H1 (cell line): ENCODE results near the gene NLRP11. TPM values are rescaled to one million over a fixed set of nuclear protein-coding genes. Genes with fewer than 3 reads are reported as not detected.

Experiments used
- CTCF ChIA-PET: fragments of 300-600 bp; sonication (Branson Sonifier 250); formaldehyde crosslinking; loops from one replicate; lab custom pipeline; 2021; ENCODE audit not compliant: partially characterized antibody; lab: Charles Lee
- POLR2A ChIA-PET: fragments of 300-600 bp; sonication (Branson Sonifier 250); formaldehyde crosslinking; loops from one replicate; lab custom pipeline; 2021; ENCODE audit warnings: inconsistent platforms; ENCODE audit not compliant: partially characterized antibody; lab: Charles Lee
- DNase-seq, 2 experiments: peaks; one replicate each; pipeline versions ENCODE4 v3.0.0 to v3.0.0-alpha.2; 2010 to 2022; ENCODE audit warnings: low spot score in 2 of 2, low read depth in 1 of 2, mixed read lengths in 1 of 2
- FAIRE-seq: peaks from 2 replicates; lab custom pipeline; 2011; peaks lifted over from hg19 to GRCh38; lab: Jason Lieb, UNC
- H2AFZ ChIP-seq: 2 replicates; pipeline ENCODE4 v1.8.1; 2012; ENCODE audit warnings: low read length, inconsistent platforms
- H2AK5ac ChIP-seq: 2 replicates; pipeline ENCODE4 v1.6.1; 2013; ENCODE audit warnings: low read depth, low read length
- H2BK120ac ChIP-seq: replicated peaks from 2 replicates; pipeline ENCODE3; 2013; ENCODE audit warnings: low read depth, low read length, inconsistent platforms
- H2BK12ac ChIP-seq: 2 replicates; pipeline ENCODE4 v1.6.1; 2013; ENCODE audit warnings: low read depth, low read length
- H2BK15ac ChIP-seq: 2 replicates; pipeline ENCODE4 v1.6.1; 2013; ENCODE audit warnings: low read length
- H2BK20ac ChIP-seq: 2 replicates; pipeline ENCODE4 v1.6.1; 2013; ENCODE audit warnings: low read length
- H2BK5ac ChIP-seq: 2 replicates; pipeline ENCODE4 v1.6.1; 2013; ENCODE audit warnings: low read depth, low read length
- H3K14ac ChIP-seq: 2 replicates; pipeline ENCODE4 v1.6.1; 2013; ENCODE audit warnings: inconsistent platforms; ENCODE audit not compliant: insufficient read length
- H3K18ac ChIP-seq: 2 replicates; pipeline ENCODE4 v1.6.1; 2013; ENCODE audit warnings: low read length; ENCODE audit errors: extremely low read depth
- H3K23ac ChIP-seq: 2 replicates; pipeline ENCODE4 v1.6.1; 2013; ENCODE audit warnings: inconsistent platforms; ENCODE audit not compliant: insufficient read length
- H3K23me2 ChIP-seq: 2 replicates; pipeline ENCODE4 v1.6.1; 2013; ENCODE audit warnings: low read depth, low read length
- H3K27ac ChIP-seq: 2 replicates; pipeline ENCODE4 v1.6.1; 2011; ENCODE audit warnings: low read depth, low read length, inconsistent platforms
- H3K27me3 ChIP-seq, 4 experiments: replicated peaks in 1 of 4; 1 replicate in 1 of 4; 2 replicates in 3 of 4; pipeline versions ENCODE4 v1.6.1 to v1.8.1; 2011 to 2013; ENCODE audit warnings: low read length in 3 of 4, mild to moderate bottlenecking in 3 of 4, inconsistent platforms in 2 of 4, mixed read lengths in 2 of 4, moderate library complexity in 1 of 4; ENCODE audit not compliant: control insufficient read depth in 3 of 4, insufficient read depth in 3 of 4; ENCODE audit errors: extremely low read depth in 1 of 4
- H3K36me3 ChIP-seq, 4 experiments: 2 replicates each; pipeline versions ENCODE4 v1.6.1 to v1.8.1; 2011 to 2013; ENCODE audit warnings: mild to moderate bottlenecking in 4 of 4, low read length in 3 of 4, moderate library complexity in 2 of 4, control low read depth in 1 of 4, inconsistent platforms in 1 of 4; ENCODE audit not compliant: insufficient read depth in 4 of 4, control insufficient read depth in 2 of 4
- H3K4ac ChIP-seq: replicated peaks from 2 replicates; pipeline ENCODE3; 2013; ENCODE audit warnings: low read length, low read depth, mixed read lengths, inconsistent platforms; ENCODE audit not compliant: insufficient read length
- H3K4me1 ChIP-seq, 4 experiments: replicated peaks in 1 of 4; 1 replicate in 1 of 4; 2 replicates in 3 of 4; pipeline versions ENCODE4 v1.6.1 to v1.8.1; 2011 to 2013; ENCODE audit warnings: low read length in 3 of 4, inconsistent platforms in 2 of 4, mixed read lengths in 1 of 4; ENCODE audit not compliant: insufficient read depth in 4 of 4, control insufficient read depth in 3 of 4
- H3K4me2 ChIP-seq, 2 experiments: 2 replicates each; pipeline versions ENCODE4 v1.6.1 to v1.8.1; 2011 to 2013; ENCODE audit warnings: low read depth in 2 of 2, low read length in 2 of 2, control low read depth in 1 of 2, inconsistent platforms in 1 of 2, mild to moderate bottlenecking in 1 of 2; ENCODE audit not compliant: insufficient read depth in 1 of 2
- H3K4me3 ChIP-seq, 4 experiments: fragments of 200-600, 300-600 bp in 1 of 4; sonication (generic), shearing (Covaris generic), sonication (Bioruptor Twin) in 1 of 4; 2 replicates each; pipeline versions ENCODE4 v1.5.1 to v1.8.1; 2011 to 2016; ENCODE audit warnings: low read length in 4 of 4, low read depth in 3 of 4, control low read depth in 2 of 4, inconsistent platforms in 2 of 4, mild to moderate bottlenecking in 2 of 4, mixed read lengths in 1 of 4, moderate library complexity in 1 of 4; ENCODE audit not compliant: insufficient read depth in 2 of 4; ENCODE audit errors: extremely low read depth in 1 of 4
- H3K56ac ChIP-seq: replicated peaks from 2 replicates; pipeline ENCODE3; 2013; ENCODE audit warnings: low read depth, mild to moderate bottlenecking, mixed read lengths, low read length, inconsistent platforms; ENCODE audit not compliant: insufficient read length
- H3K79me1 ChIP-seq: 2 replicates; pipeline ENCODE4 v1.6.1; 2013; ENCODE audit warnings: low read depth, low read length, control low read depth
- H3K79me2 ChIP-seq, 2 experiments: 2 replicates each; pipeline versions ENCODE4 v1.6.1 to v1.8.1; 2012 to 2013; ENCODE audit warnings: low read length in 2 of 2, mild to moderate bottlenecking in 2 of 2, inconsistent platforms in 1 of 2; ENCODE audit not compliant: insufficient read depth in 2 of 2, control insufficient read depth in 1 of 2
- H3K9ac ChIP-seq, 4 experiments: replicated peaks in 1 of 4; 1 replicate in 1 of 4; 2 replicates in 3 of 4; pipeline versions ENCODE4 v1.6.1 to v1.8.1; 2011 to 2013; ENCODE audit warnings: low read depth in 3 of 4, low read length in 3 of 4, control low read depth in 2 of 4, mild to moderate bottlenecking in 2 of 4, moderate library complexity in 2 of 4, inconsistent platforms in 1 of 4; ENCODE audit errors: extremely low read depth in 1 of 4
- H3K9me3 ChIP-seq, 2 experiments: 2 replicates each; pipeline versions ENCODE4 v1.6.1 to v1.8.1; 2012 to 2013; ENCODE audit warnings: mild to moderate bottlenecking in 2 of 2, moderate library complexity in 2 of 2, control low read depth in 1 of 2, inconsistent platforms in 1 of 2, low read depth in 1 of 2, low read length in 1 of 2, mixed read lengths in 1 of 2; ENCODE audit not compliant: insufficient read depth in 2 of 2
- H4K20me1 ChIP-seq, 2 experiments: replicated peaks in 1 of 2; 2 replicates each; pipeline versions ENCODE3 to v1.8.1; 2011 to 2013; ENCODE audit warnings: inconsistent platforms in 2 of 2, low read length in 2 of 2, mild to moderate bottlenecking in 1 of 2; ENCODE audit not compliant: insufficient read depth in 2 of 2, control insufficient read depth in 1 of 2
- H4K5ac ChIP-seq: 2 replicates; pipeline ENCODE4 v1.6.1; 2013; ENCODE audit warnings: low read length, low read depth, mixed read lengths, inconsistent platforms; ENCODE audit not compliant: insufficient read length
- H4K8ac ChIP-seq: 2 replicates; pipeline ENCODE4 v1.8.0; 2013; ENCODE audit warnings: mild to moderate bottlenecking, moderate library complexity, low read length, inconsistent platforms; ENCODE audit not compliant: insufficient read depth; ENCODE audit errors: extremely low read depth
- H4K91ac ChIP-seq: replicated peaks from 2 replicates; pipeline ENCODE3; 2013; ENCODE audit warnings: low read length, mixed read lengths, inconsistent platforms; ENCODE audit not compliant: insufficient read length
- ASH2L ChIP-seq: fragments of 200-600, 300-600 bp; sonication (generic); IDR thresholded peaks from one replicate; pipeline ENCODE4 v1.7.1; 2017; ENCODE audit warnings: low read length
- BACH1 ChIP-seq: IDR thresholded peaks from 2 replicates; pipeline ENCODE4 v1.6.1; 2012; ENCODE audit warnings: low read length, improper control_type of control experiment
- CBX5 ChIP-seq: fragments of 300-800, 300-1000 bp; sonication (generic); IDR thresholded peaks from 2 replicates; pipeline ENCODE4 v1.7.1; 2016; ENCODE audit warnings: antibody characterized with exemption, low read length, low read depth
- CEBPB ChIP-seq: IDR thresholded peaks from 2 replicates; pipeline ENCODE4 v1.6.1; 2012; ENCODE audit warnings: low read depth, low read length
- E2F6 ChIP-seq: IDR thresholded peaks from 2 replicates; pipeline ENCODE4 v1.6.1; 2012; ENCODE audit warnings: inconsistent platforms
- EZH2 ChIP-seq: fragments of 200-600 bp; sonication (generic); IDR thresholded peaks from 2 replicates; pipeline ENCODE4 v1.7.1; 2012; ENCODE audit warnings: low read depth, mild to moderate bottlenecking, moderate library complexity, low read length, inconsistent platforms; ENCODE audit not compliant: severe bottlenecking
- HDAC2 ChIP-seq, 2 experiments: fragments of 300-600 bp in 1 of 2; sonication (generic) in 1 of 2; IDR thresholded peaks; 2 replicates each; pipeline ENCODE4 v1.6.1; 2011 to 2012; ENCODE audit warnings: low read depth in 2 of 2, low read length in 2 of 2, mild to moderate bottlenecking in 2 of 2, moderate library complexity in 2 of 2, borderline replicate concordance in 1 of 2, inconsistent platforms in 1 of 2
- HDAC6 ChIP-seq: IDR thresholded peaks from one replicate; pipeline ENCODE4 v1.7.1; 2012; ENCODE audit warnings: low read depth, mild to moderate bottlenecking, inconsistent platforms, low read length, moderate library complexity
- NRF1 ChIP-seq: IDR thresholded peaks from 2 replicates; pipeline ENCODE4 v1.6.1; 2011; ENCODE audit warnings: mild to moderate bottlenecking, low read depth, low read length, improper control_type of control experiment
- RBBP5 ChIP-seq: IDR thresholded peaks from 2 replicates; pipeline ENCODE4 v1.7.1; 2012; ENCODE audit warnings: low read depth, mild to moderate bottlenecking, inconsistent platforms, low read length, moderate library complexity, borderline replicate concordance
- RFX5 ChIP-seq: IDR thresholded peaks from 2 replicates; pipeline ENCODE4 v1.6.1; 2011; ENCODE audit warnings: low read depth, low read length, improper control_type of control experiment, borderline replicate concordance
- SIRT6 ChIP-seq: IDR thresholded peaks from one replicate; pipeline ENCODE4 v1.7.1; 2012; ENCODE audit warnings: low read length, inconsistent platforms
- SIX5 ChIP-seq: IDR thresholded peaks from 2 replicates; pipeline ENCODE4 v1.6.1; 2011; ENCODE audit warnings: mild to moderate bottlenecking, low read depth, low read length
- SP1 ChIP-seq: IDR thresholded peaks from 2 replicates; pipeline ENCODE4 v1.6.1; 2011; ENCODE audit warnings: low read depth, low read length
- TBP ChIP-seq: IDR thresholded peaks from 2 replicates; pipeline ENCODE4 v1.6.1; 2011; ENCODE audit warnings: low read depth, low read length, improper control_type of control experiment
- TEAD4 ChIP-seq: IDR thresholded peaks from 2 replicates; pipeline ENCODE4 v1.6.1; 2012; ENCODE audit warnings: low read depth, low read length, inconsistent platforms, mixed read lengths
- WGBS, 2 experiments: shearing (Covaris generic) in 1 of 2; methylation state at CpG; one replicate each; pipeline versions ENCODE4 v1.1.6 to v1.1.7; 2013 to 2015; ENCODE audit warnings: low lambda C conversion rate in 2 of 2, mixed read lengths in 2 of 2, inconsistent platforms in 1 of 2, low coverage in 1 of 2, missing lambda C conversion rate in 1 of 2; ENCODE audit not compliant: insufficient replicate concordance in 2 of 2, insufficient coverage in 1 of 2, insufficient read length in 1 of 2; ENCODE audit errors: extremely low coverage in 1 of 2, missing lambda C conversion rate in 1 of 2; 5-methylcytosine and 5-hydroxymethylcytosine counted together
- polyA plus RNA-seq, 7 experiments: library from polyadenylated mRNA; depleted of rRNA in 3 of 7; stranded (reverse) in 5 of 7; unstranded in 2 of 7; fragments of >200 nt in 5 of 7; fragments of 200-250 nt in 2 of 7; gene quantifications; 1 replicate in 5 of 7; 2 replicates in 1 of 7; 4 replicates in 1 of 7; pipeline versions ENCODE4 v1.2.1 to v1.2.3, GENCODE V29; 2011 to 2013; ENCODE audit warnings: missing spikeins in 2 of 7, mixed read lengths in 2 of 7
- total RNA-seq: library from RNA; stranded (reverse); fragmentation: NEBNext Ultra II Directional; extraction: Animal tissue kit (Norgen Biotek cat#: 25700); gene quantifications from 2 replicates; pipeline ENCODE4 v1.2.1, GENCODE V29; 2021

NLRP11 gene
- total and polyA plus RNA-seq, 2 of the 8 experiments (the other 6 are each of a cell fraction or from before 2014, with no cell fraction given) = not detected

- peaks cover 70 to 91% of the 10 kb centered on the region in 2 experiments for H3K9me3 ChIP-seq
- H2AK5ac ChIP-seq = no peak overlapping the region
- H2BK20ac ChIP-seq = no peak overlapping the region
- no peak overlapping the region for H3K18ac ChIP-seq
- no peak overlapping the region for H2BK15ac ChIP-seq
- DNase-seq (no peak), FAIRE-seq (no peak)
- no peak overlapping the region for H2BK12ac ChIP-seq
- H3K79me1 ChIP-seq = no peaks in the 10 kb centered on the region
- no peak overlapping the region for H3K4me2 ChIP-seq
- CTCF ChIA-PET = no interaction called here
- H3K79me2 ChIP-seq = no peaks in the 10 kb centered on the region
- H2AFZ ChIP-seq = no peak overlapping the region
- no peak overlapping the region for H3K56ac ChIP-seq
- POLR2A ChIA-PET = no interaction called here
- H3K36me3 ChIP-seq = no peaks in the 10 kb centered on the region
- H4K8ac ChIP-seq = no peak overlapping the region
- no peak overlapping the region for H4K91ac ChIP-seq
- H2BK120ac ChIP-seq = no peak overlapping the region
- H3K27ac ChIP-seq = no peak overlapping the region
- H3K23ac ChIP-seq = no peak overlapping the region
- H3K4me3 ChIP-seq = no peak overlapping the region
- no peak overlapping the region for H2BK5ac ChIP-seq
- no peak overlapping the region for H3K9ac ChIP-seq
- H3K4me1 ChIP-seq = no peaks in the 10 kb centered on the region
- 67% methylated on average over 4 of the region's 4 CpGs; no CpG with 5 or more reads in 1 of the 2 experiments for WGBS, 2 experiments
- H3K27me3 ChIP-seq = no peaks in the 10 kb centered on the region
- H4K20me1 ChIP-seq = no peaks in the 10 kb centered on the region
- H3K4ac ChIP-seq = no peak overlapping the region
- H3K14ac ChIP-seq = no peak overlapping the region
- no peaks in the 10 kb centered on the region for H3K23me2 ChIP-seq
- no peak overlapping the region for H4K5ac ChIP-seq
- TF ChIP-seq HDAC2 (IDR thresholded peaks at IDR 0.05; ENCODE audit: borderline replicate concordance in 1 of 2, low read depth in 2 of 2, low read length in 2 of 2) (no peak), HDAC6 (no peak), CEBPB (no peak), CBX5 (no peak), TEAD4 (no peak), EZH2 (no peak), SIX5 (no peak), NRF1 (no peak), ASH2L (no peak), RFX5 (no peak), SIRT6 (no peak), BACH1 (no peak), TBP (no peak), E2F6 (no peak), SP1 (no peak), RBBP5 (no peak)
Measured at GRCh38 chr19:55857149-55857548, 25.4 kb upstream of the NLRP11 start.
